Subcutaneous abdominal adipose tissue (tissue), 5 donors: Measurements from ENCODE around the gene ARNT2.

Experiments used
- H3K27ac ChIP-seq: one replicate; pipeline ENCODE4 v1.7.0; 2013; ENCODE audit warnings: low read depth, mild to moderate bottlenecking, inconsistent platforms, low read length, moderate library complexity
- H3K27me3 ChIP-seq, 5 donors: one replicate each; pipeline ENCODE4 v1.7.0; 2013; ENCODE audit warnings: low read length in 5 of 5, inconsistent platforms in 1 of 5; ENCODE audit not compliant: control insufficient read depth in 5 of 5, insufficient read depth in 4 of 5
- H3K36me3 ChIP-seq, 5 donors: one replicate each; pipeline ENCODE4 v1.7.0; 2013; ENCODE audit warnings: low read length in 5 of 5; ENCODE audit not compliant: control insufficient read depth in 5 of 5, insufficient read depth in 5 of 5
- H3K4me1 ChIP-seq, 5 donors: one replicate each; pipeline ENCODE4 v1.7.0; 2013; ENCODE audit warnings: low read length in 5 of 5, mild to moderate bottlenecking in 3 of 5, moderate library complexity in 1 of 5; ENCODE audit not compliant: control insufficient read depth in 5 of 5, insufficient read depth in 5 of 5
- H3K4me3 ChIP-seq, 5 donors: one replicate each; pipeline ENCODE4 v1.7.0; 2013; ENCODE audit warnings: low read length in 5 of 5, low read depth in 1 of 5
- H3K9ac ChIP-seq, 5 donors: one replicate each; pipeline ENCODE4 v1.7.0; 2013; ENCODE audit warnings: low read length in 5 of 5, mild to moderate bottlenecking in 4 of 5, moderate library complexity in 3 of 5
- H3K9me3 ChIP-seq, 5 donors: one replicate each; pipeline ENCODE4 v1.7.0; 2013; ENCODE audit warnings: low read length in 5 of 5; ENCODE audit not compliant: control insufficient read depth in 5 of 5
- donor health status: healthy.
- donor health status: healthy.
- donor health status: healthy.
- donor health status: healthy.
- donor health status: healthy.

Gene ARNT2

DNA sequence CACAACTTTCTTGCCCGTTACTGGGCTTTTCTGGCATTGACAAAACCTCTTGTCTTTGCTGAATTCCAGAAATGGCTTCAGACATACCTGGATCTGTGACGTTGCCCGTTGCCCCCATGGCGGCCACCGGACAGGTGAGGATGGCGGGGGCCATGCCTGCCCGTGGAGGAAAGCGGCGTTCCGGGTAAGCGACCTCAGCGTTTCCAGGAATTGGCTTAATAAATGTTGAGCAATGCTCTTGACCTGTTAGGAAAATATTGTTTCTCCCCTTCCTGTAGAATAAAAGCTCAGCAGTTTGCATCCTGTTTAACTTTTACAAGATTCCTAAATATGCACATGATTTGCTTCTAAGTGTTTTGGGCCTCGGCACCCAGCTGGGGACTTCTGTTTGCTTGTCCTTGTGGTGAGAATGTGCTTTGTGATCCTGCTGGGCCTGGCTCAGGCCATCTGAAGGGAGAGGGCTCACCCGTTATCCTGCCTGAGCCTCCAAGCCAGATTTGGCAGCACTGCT is 46.7 kb downstream of the ARNT2 start:
- no peaks in the 10 kb centered on the region for H3K36me3 ChIP-seq
- H3K27me3 ChIP-seq, result peaks cover 0 to 15% (median 5%) of the 10 kb centered on the region in 5 donors
- peaks cover 0 to 3% (median 2%) of the 10 kb centered on the region in 5 donors for H3K4me1 ChIP-seq
- H3K4me3 ChIP-seq, result no peak overlapping the region
- no peak overlapping the region for H3K27ac ChIP-seq
- no peak overlapping the region for H3K9ac ChIP-seq
- H3K9me3 ChIP-seq, result no peaks in the 10 kb centered on the region

DNA sequence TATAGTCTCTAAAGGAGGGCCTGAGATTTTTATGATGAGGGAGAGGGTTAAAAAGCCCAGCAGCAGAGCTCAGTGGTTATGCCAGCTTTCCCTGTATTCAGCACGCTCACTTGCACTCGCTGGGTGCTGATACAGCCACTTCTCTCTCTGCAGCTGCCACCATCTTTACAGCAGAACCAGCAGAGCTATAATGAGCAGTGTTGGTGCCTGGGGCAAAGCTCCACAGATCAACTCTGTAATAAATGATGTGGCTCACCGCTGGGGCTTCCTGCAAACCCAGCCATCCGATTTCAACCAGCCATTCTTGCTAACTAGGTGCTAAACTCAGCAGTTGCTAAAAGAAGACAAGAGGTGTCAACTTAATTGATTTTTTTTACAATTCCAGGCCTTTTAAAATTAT is 48.0 kb downstream of the ARNT2 start:
- Histone ChIP-seq H3K27me3 (peaks cover 0 to 19% (median 5%) of the 10 kb centered on the region in 5 donors), H3K27ac (no peak overlapping the region), H3K9ac (no peak overlapping the region), H3K36me3 (no peaks in the 10 kb centered on the region), H3K4me3 (no peak overlapping the region), H3K4me1 (peaks cover 0 to 3% (median 2%) of the 10 kb centered on the region in 5 donors), H3K9me3 (no peaks in the 10 kb centered on the region)

DNA sequence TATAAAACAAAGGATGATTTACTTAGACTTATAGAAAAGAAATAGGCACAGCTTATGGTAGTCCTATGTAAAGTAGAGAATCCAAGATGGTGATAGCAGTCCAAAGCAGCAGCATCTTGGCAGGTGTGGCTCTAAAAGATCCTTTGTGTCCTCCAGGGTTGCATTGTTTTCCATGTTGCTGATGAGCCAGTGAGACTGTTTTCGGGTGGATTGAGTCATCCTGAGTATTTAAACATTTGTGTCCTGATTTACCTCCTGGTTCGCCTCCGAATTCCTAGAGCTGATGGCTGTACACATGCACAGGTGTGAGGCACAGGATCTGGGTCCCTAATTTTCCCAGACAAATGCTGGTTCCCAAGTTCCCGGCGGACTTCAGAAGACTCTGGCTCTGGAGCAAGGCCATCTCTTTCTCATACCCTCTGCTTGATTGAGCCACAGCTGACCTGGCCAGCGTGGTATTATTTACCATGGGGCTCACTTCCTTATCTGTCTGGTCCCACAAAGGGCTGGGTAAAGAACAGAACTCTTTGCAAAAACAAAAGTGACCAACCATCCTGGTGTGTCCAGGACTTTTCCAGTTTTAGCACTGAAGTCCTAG is 51.0 kb downstream of the ARNT2 start:
- Histone ChIP-seq H3K27ac (no peak overlapping the region), H3K4me3 (no peak overlapping the region), H3K9me3 (no peaks in the 10 kb centered on the region), H3K9ac (no peak overlapping the region), H3K36me3 (no peaks in the 10 kb centered on the region), H3K4me1 (peaks cover 0 to 3% (median 3%) of the 10 kb centered on the region in 5 donors), H3K27me3 (peaks cover 0 to 22% (median 3%) of the 10 kb centered on the region in 5 donors)

DNA sequence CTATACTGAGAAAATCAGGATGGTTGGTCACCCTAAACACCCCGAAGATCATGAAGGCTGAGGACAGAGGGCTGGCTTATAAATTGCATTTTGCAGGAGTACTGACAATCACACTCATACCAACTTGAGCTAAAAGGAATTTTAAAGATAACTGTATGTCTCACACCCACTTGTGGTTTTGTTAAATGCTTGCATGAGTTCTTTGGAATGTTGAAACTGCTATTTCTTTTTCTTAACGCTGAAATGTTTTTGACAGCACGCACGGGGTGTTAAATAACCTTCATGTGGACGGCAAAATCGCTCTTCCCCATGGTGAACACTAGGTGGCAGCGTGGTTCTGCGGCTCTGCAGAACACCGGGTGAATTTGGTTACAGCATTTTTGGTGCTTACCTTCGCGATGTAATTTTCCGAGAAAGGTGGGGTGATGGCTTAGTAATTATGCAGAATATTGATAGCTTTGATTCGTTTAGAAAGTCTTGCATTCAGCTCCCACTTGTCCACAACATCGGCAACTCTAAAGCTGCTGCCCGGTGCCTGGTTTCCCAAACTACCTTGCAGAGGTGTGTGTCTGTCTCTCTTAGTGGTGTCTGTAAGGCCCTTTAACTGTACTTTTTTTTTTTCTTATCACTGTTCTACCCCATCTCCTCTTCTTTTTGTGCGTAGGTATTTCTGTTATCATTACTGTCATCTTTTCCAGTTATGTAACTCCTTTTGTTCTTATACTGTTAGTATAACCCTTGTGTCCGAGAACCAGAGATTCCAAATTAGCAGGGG is 51.7 kb downstream of the ARNT2 start:
- peaks cover 2 to 3% (median 3%) of the 10 kb centered on the region in 5 donors for H3K4me1 ChIP-seq
- no peak overlapping the region for H3K27ac ChIP-seq
- no peak overlapping the region for H3K9ac ChIP-seq
- peaks cover 0 to 15% (median 3%) of the 10 kb centered on the region in 5 donors for H3K27me3 ChIP-seq
- H3K9me3 ChIP-seq, result no peaks in the 10 kb centered on the region
- H3K36me3 ChIP-seq, result no peaks in the 10 kb centered on the region
- no peak overlapping the region for H3K4me3 ChIP-seq

DNA sequence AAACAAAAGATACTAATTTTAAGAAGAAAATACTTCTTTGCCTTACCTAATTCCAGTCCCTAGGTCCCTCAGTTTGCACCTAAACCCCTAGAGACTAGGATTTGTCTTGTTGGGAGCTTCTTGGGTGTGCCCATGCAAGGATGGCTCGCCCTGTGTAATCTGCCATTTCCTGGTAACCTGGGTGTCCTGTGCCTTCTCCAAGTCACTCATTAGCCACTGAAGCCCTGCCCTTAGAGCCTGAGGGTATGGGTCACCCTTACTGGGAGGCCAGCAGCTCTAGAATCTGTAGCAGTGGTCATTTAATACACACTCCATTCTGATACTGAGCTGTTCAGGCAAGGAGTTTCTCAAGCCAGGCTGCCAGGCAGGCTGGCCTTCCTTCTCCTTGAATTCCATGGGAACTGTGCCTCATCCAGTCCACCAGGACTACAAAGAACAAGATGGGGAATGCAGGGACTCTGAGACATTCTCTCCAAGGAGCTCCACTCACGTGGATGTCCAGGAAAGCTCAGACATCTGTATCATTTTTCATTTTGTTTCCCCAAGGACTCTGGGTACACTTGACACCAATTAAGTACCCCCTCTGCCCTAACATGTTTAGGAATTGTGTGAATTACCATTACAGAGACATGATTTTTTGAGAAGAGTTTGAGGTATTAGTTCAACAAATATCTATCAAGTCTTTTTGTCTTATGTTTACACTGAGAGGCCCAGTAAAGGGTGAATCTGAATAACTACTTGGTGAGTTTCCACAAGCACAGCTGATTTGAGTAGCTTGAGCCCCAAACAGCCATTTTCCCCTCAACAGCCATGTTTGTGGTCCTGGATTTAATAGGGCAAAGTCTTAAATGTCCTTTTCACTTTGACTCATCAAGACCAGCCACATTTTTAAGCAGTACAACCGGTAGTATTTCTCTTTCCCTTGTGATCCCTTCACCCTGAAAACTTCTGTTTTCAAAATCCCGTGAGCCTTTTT is 52.6 kb downstream of the ARNT2 start:
- H3K36me3 ChIP-seq, result no peaks in the 10 kb centered on the region
- H3K27ac ChIP-seq, result no peak overlapping the region
- no peak overlapping the region for H3K9ac ChIP-seq
- H3K9me3 ChIP-seq, result no peaks in the 10 kb centered on the region
- H3K4me1 ChIP-seq, result peaks cover 2 to 12% (median 11%) of the 10 kb centered on the region in 5 donors
- no peak overlapping the region for H3K4me3 ChIP-seq
- peaks cover 0 to 14% (median 3%) of the 10 kb centered on the region in 5 donors for H3K27me3 ChIP-seq

DNA sequence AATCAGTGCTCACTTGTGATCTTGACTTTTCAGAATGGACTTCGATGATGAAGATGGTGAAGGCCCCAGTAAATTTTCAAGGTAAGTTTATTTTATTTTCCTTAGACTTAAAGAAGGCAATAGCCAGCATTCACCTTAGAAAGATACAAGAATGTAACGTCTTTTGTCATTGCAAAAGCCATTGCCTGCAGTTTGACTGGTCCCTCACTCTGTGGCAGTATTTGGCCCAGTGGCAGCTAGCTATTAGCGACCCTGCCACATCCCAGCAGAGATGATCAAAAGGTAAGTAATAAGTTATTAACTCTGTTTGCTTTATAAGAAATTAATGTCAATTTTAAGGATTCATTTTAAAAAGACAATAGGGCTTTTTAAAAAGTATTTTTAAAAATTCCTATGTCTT is 53.7 kb downstream of the ARNT2 start:
- Histone ChIP-seq H3K4me3 (no peak overlapping the region), H3K27me3 (peaks cover 0 to 14% (median 3%) of the 10 kb centered on the region in 5 donors), H3K4me1 (peaks cover 2 to 14% (median 13%) of the 10 kb centered on the region in 5 donors), H3K9me3 (no peaks in the 10 kb centered on the region), H3K9ac (no peak overlapping the region), H3K27ac (no peak overlapping the region), H3K36me3 (no peaks in the 10 kb centered on the region)

DNA sequence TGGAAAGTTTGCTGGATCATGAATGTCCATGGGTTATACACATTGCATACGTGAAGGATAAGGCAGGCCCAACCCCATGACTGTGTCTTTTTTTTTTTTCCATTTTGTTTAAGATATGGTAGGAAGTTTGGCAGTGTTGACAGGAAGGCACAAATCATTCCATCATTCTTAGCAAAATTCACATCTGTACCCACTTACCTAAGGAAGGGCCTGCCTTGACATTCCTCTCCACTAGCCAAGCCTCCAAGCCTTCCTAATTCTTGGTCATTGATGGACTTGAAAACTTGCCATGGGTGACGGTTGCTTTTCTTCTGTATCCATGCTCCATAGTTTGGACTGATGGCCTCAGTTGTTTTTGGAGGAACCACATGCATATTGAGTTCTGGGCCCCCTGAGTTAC is 54.4 kb downstream of the ARNT2 start:
- H3K27me3 ChIP-seq, result peaks cover 0 to 10% (median 3%) of the 10 kb centered on the region in 5 donors
- H3K9me3 ChIP-seq, result no peaks in the 10 kb centered on the region
- no peak overlapping the region for H3K9ac ChIP-seq
- H3K4me3 ChIP-seq, result no peak overlapping the region
- peaks cover 2 to 14% (median 13%) of the 10 kb centered on the region in 5 donors for H3K4me1 ChIP-seq
- no peak overlapping the region for H3K27ac ChIP-seq
- no peaks in the 10 kb centered on the region for H3K36me3 ChIP-seq

DNA sequence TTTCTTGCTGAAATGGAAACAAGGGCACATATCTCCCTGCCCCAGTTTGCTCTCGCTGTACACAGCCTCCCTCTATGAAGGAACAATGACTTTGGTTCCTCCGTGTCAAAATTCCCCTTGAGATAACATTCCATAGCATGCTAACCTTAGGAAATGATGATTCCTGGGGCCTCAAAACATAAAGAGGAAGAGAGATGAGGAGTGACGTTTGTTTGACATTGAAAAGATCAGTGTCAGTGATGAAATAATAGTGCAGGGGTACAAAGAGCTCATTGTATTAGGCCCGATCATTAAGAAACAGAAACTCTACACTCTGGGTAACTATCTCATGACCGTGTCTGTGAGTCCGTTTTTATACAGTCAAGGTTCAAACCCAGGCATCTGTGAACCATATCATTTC is 55.2 kb downstream of the ARNT2 start:
- H3K4me1 ChIP-seq, result peaks cover 2 to 14% (median 13%) of the 10 kb centered on the region in 5 donors

DNA sequence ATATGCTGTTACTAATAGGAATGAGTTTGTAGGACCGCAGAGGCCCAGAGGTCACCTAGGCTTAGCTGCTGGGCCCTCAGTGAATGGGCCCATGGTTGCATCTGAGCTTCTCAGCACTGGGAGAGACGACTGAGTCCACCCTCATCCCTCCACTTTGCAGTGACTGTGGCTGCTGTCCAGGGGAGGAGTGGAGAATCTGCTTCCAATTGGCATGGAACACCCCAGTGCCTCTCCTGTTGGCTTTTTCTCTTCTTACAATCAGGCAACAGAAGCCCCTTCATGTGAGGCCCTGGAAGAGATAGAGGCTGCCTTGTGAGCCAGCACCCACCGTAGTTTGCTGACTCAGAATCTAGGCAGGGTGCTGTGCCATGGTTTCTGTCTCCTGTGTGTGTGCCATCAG is 55.6 kb downstream of the ARNT2 start:
- no peak overlapping the region for H3K27ac ChIP-seq
- peaks cover 0 to 8% (median 7%) of the 10 kb centered on the region in 5 donors for H3K27me3 ChIP-seq
- no peak overlapping the region for H3K4me3 ChIP-seq
- peaks cover 2 to 14% (median 13%) of the 10 kb centered on the region in 5 donors for H3K4me1 ChIP-seq
- H3K36me3 ChIP-seq, result no peaks in the 10 kb centered on the region
- no peak overlapping the region for H3K9ac ChIP-seq
- H3K9me3 ChIP-seq, result no peaks in the 10 kb centered on the region

More for the DNA sequence above, 55.2 kb downstream of the ARNT2 start:
- H3K27me3 ChIP-seq, result peaks cover 0 to 8% (median 4%) of the 10 kb centered on the region in 5 donors
- H3K36me3 ChIP-seq, result no peaks in the 10 kb centered on the region
- H3K4me3 ChIP-seq, result no peak overlapping the region
- no peaks in the 10 kb centered on the region for H3K9me3 ChIP-seq
- H3K9ac ChIP-seq, result no peak overlapping the region
- no peak overlapping the region for H3K27ac ChIP-seq
